Activated naive CD4-positive, alpha-beta T cell treated with anti-CD3 and anti-CD28 coated beads for 36 hours (primary cell): ENCODE results near the gene PDE10A. TPM values are rescaled to one million over a fixed set of nuclear protein-coding genes. Genes with fewer than 3 reads are reported as not detected.
"Not testable (repeated sequence)": the region's sequence is repeated elsewhere in the genome, so short reads cannot be mapped to it uniquely, and the experiment has no call there.

Experiments used
- CTCF ChIA-PET: fragments of 350-600 bp; sonication (Branson Sonifier 250); formaldehyde crosslinking; loops from one replicate; lab custom pipeline; 2021; ENCODE audit warnings: antibody characterized with exemption; lab: Charles Lee
- DNase-seq: peaks from one replicate; pipeline ENCODE4 v3.0.0-alpha.2; 2020
- H3K27ac Mint-ChIP-seq: one replicate; pipeline ENCODE4 v1.8.0; 2021; ENCODE audit warnings: mild to moderate bottlenecking, mixed read lengths
- H3K27me3 Mint-ChIP-seq: one replicate; pipeline ENCODE4 v1.8.0; 2021; ENCODE audit warnings: low read depth, mixed read lengths
- H3K36me3 Mint-ChIP-seq: one replicate; pipeline ENCODE4 v1.8.0; 2021; ENCODE audit warnings: low read depth, mixed read lengths
- H3K4me1 Mint-ChIP-seq: one replicate; pipeline ENCODE4 v1.8.0; 2021; ENCODE audit warnings: low read depth, mixed read lengths
- H3K4me3 Mint-ChIP-seq: one replicate; pipeline ENCODE4 v1.8.0; 2021; ENCODE audit warnings: mild to moderate bottlenecking, moderate library complexity, mixed read lengths
- H3K9me3 Mint-ChIP-seq: one replicate; pipeline ENCODE4 v1.8.0; 2021; ENCODE audit warnings: mixed read lengths
- intact Hi-C: fragments of 100-400 bp; cut with micrococcal nuclease; formaldehyde crosslinking; loops from one replicate; pipeline ENCODE4 v1.15.1; 2023
- total RNA-seq, 2 experiments: library from RNA; stranded (reverse); gene quantifications; one replicate each; pipeline ENCODE4 v1.2.3, GENCODE V29; 2021

Gene PDE10A
- total RNA-seq, 2 experiments from 2014 or later, result not detected

DNA sequence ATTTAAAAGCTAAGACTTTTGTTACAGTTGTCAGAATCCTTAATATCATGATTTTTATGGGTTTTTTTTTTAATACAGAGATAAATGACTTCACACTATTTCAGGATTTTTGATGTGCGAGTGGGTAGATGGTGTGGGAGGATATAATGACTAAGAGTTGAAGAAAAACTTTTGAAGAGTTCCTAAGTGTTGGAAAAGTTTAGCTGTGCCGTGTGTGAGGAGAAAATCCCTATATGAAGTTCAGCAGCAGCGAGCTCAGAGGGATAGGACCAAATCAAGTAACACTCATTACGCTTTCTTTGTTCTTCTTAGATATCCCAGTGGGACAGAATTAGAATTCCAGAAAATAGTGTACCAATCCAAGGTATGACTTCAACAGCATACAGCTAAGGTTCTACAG is 34.1 kb downstream of the PDE10A start:
- no peaks in the 10 kb centered on the region for H3K36me3 Mint-ChIP-seq
- DNase-seq, result no peak
- H3K9me3 Mint-ChIP-seq, result peaks cover 2% of the 10 kb centered on the region
- H3K4me3 Mint-ChIP-seq, result no peak overlapping the region
- H3K27me3 Mint-ChIP-seq, result peaks cover 12% of the 10 kb centered on the region
- H3K27ac Mint-ChIP-seq, result no peak overlapping the region
- H3K4me1 Mint-ChIP-seq, result no peaks in the 10 kb centered on the region
- intact Hi-C loops, result no loop called here
- CTCF ChIA-PET, result interaction anchor here (0.7 kb wide), 1 partner anchor 658 kb away, joined by 3 read pairs; no protein-coding TSS in a partner anchor

DNA sequence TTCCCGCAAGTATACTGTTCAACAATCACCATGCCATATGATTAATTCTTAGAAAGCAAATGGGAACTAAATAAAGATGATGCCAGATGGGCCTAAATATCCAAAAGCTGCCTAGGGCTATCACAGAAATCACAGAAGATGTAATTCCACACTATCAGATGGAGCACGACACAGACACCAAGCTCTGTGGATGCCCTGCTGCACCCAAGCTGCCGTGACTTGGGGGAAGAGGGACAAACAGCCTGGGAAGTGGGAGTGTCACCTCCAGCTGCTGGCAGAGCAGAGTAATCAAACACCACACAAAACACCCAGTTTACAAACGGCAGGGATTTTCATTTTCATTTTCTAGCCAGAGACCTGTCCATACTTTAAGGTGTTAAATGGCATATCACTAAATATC is 35.7 kb downstream of the PDE10A start:
- CTCF ChIA-PET, result no interaction called here
- Mint-ChIP-seq H3K4me1 (no peaks in the 10 kb centered on the region), H3K36me3 (no peaks in the 10 kb centered on the region), H3K9me3 (peaks cover 2% of the 10 kb centered on the region), H3K27ac (no peak overlapping the region), H3K4me3 (no peak overlapping the region), H3K27me3 (peaks cover 2% of the 10 kb centered on the region)
- DNase-seq, result no peak
- intact Hi-C loops, result no loop called here

DNA sequence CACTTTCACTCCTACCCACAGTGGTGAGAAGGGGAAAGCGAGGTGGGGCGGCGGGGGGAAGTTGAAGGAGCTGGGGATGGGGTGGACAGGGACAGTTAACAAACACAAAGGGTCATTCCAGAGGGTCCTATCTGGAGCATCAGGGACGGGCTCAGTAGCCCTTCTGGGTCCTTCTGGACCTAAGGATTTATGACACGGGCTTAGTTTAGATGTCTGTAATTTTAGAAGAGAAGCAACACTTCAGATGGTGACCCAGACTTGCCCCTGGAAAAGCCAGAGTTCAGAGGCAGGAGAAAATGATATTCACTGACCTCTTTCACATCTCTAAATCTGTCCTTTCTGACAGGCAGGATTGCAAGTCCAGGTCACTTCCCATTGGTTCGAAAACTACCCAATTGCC is 36.3 kb downstream of the PDE10A start:
- DNase-seq, result no peak
- H3K9me3 Mint-ChIP-seq, result peaks cover 2% of the 10 kb centered on the region
- H3K4me1 Mint-ChIP-seq, result no peaks in the 10 kb centered on the region
- intact Hi-C loops, result no loop called here
- H3K4me3 Mint-ChIP-seq, result no peak overlapping the region
- no peaks in the 10 kb centered on the region for H3K27me3 Mint-ChIP-seq
- H3K36me3 Mint-ChIP-seq, result no peaks in the 10 kb centered on the region
- no peak overlapping the region for H3K27ac Mint-ChIP-seq
- CTCF ChIA-PET, result no interaction called here

GRCh38 chr6:165624871-165625639 is 38.0 kb downstream of the PDE10A start:
- intact Hi-C loops, result no loop called here
- no peak for DNase-seq
- Mint-ChIP-seq H3K36me3 (no peaks in the 10 kb centered on the region), H3K4me1 (no peaks in the 10 kb centered on the region), H3K4me3 (no peak overlapping the region), H3K9me3 (peaks cover 2% of the 10 kb centered on the region), H3K27ac (no peak overlapping the region), H3K27me3 (peaks cover 2% of the 10 kb centered on the region)
- CTCF ChIA-PET, result no interaction called here

DNA sequence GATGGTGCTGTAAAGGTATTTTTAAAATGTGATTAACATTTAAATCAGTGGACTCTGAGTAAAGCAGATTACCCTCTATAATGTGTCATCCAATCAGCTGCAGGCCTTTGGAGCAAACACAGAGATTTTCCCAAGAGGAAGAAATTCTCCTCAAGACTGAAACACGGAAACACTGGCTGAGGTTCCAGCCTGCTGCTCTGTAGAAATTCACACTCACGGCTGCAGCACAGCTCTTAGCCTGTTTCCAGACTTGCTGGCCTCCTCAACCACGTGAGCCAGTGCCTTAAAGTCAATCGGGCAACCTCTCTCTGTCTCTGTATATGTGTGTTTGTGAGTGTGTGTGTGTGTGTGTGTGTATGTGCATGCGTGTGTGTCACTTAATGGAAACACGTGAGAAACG is 41.1 kb downstream of the PDE10A start:
- intact Hi-C loops, result no loop called here
- Mint-ChIP-seq H3K27me3 (peaks cover 2% of the 10 kb centered on the region), H3K36me3 (no peaks in the 10 kb centered on the region), H3K4me3 (no peak overlapping the region), H3K27ac (no peak overlapping the region), H3K9me3 (peaks cover 2% of the 10 kb centered on the region), H3K4me1 (no peaks in the 10 kb centered on the region)
- no peak for DNase-seq
- CTCF ChIA-PET, result no interaction called here

DNA sequence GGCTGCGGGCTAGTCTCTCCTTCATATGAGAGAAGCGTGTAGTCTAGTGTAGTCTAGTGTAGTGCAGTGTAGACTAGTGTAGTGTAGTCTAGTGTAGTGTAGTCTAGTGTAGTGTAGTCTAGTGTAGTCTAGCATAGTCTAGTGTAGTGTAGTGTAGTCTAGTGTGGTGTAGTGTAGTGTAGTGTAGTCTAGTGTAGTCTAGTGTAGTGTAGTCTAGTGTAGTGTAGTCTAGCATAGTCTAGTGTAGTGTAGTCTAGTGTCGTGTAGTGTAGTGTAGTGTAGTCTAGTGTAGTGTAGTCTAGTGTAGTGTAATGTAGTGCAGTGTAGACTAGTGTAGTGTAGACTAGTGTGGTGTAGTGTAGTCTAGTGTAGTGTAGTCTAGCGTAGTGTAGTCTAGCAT is 44.1 kb downstream of the PDE10A start:
- H3K4me1 Mint-ChIP-seq, CTCF ChIA-PET, H3K9me3 Mint-ChIP-seq, H3K4me3 Mint-ChIP-seq, H3K27ac Mint-ChIP-seq, H3K27me3 Mint-ChIP-seq, H3K36me3 Mint-ChIP-seq, intact Hi-C loops, DNase-seq: not testable (repeated sequence)

DNA sequence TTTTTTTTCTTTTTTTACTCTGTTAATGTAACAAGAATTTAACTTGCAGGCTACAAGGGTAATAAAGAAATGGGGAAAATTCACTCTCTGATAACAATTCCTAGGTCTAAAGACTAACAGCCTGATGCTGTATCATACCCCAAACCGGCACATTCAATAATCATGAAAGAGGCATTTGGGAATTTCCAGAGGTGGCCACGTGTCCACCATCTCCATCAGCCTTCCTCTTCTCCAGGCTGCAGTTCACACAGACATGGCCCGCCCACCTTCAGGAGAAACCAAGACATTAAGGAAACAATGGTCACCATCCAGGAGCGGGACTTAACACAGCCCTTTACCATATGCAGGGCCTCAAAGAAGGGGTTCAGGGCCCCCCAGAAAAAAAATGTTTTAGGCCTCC is 44.8 kb downstream of the PDE10A start:
- H3K27me3 Mint-ChIP-seq, result peaks cover 2% of the 10 kb centered on the region
- no peak for DNase-seq
- H3K4me1 Mint-ChIP-seq, result no peaks in the 10 kb centered on the region
- intact Hi-C loops, result no loop called here
- H3K36me3 Mint-ChIP-seq, result no peaks in the 10 kb centered on the region
- H3K27ac Mint-ChIP-seq, result no peak overlapping the region
- no peak overlapping the region for H3K4me3 Mint-ChIP-seq
- no peaks in the 10 kb centered on the region for H3K9me3 Mint-ChIP-seq
- CTCF ChIA-PET, result no interaction called here

- H3K27me3 Mint-ChIP-seq, result peaks cover 2% of the 10 kb centered on the region
- intact Hi-C loops, result no loop called here
- DNase-seq, result no peak
- no peaks in the 10 kb centered on the region for H3K36me3 Mint-ChIP-seq
- no peak overlapping the region for H3K27ac Mint-ChIP-seq
- no peaks in the 10 kb centered on the region for H3K4me1 Mint-ChIP-seq
- H3K4me3 Mint-ChIP-seq, result no peak overlapping the region
- H3K9me3 Mint-ChIP-seq, result no peaks in the 10 kb centered on the region
- CTCF ChIA-PET, result no interaction called here
These were observed 45.5 kb downstream of the PDE10A start for GRCh38 chr6:165617528-165617927.

- CTCF ChIA-PET, result no interaction called here
- Mint-ChIP-seq H3K27me3 (no peaks in the 10 kb centered on the region), H3K27ac (no peak overlapping the region), H3K4me3 (no peak overlapping the region), H3K36me3 (no peaks in the 10 kb centered on the region), H3K4me1 (no peaks in the 10 kb centered on the region), H3K9me3 (peaks cover 1% of the 10 kb centered on the region)
- intact Hi-C loops, result no loop called here
- no peak for DNase-seq
These were observed 46.9 kb downstream of the PDE10A start for GRCh38 chr6:165616116-165616515.

DNA sequence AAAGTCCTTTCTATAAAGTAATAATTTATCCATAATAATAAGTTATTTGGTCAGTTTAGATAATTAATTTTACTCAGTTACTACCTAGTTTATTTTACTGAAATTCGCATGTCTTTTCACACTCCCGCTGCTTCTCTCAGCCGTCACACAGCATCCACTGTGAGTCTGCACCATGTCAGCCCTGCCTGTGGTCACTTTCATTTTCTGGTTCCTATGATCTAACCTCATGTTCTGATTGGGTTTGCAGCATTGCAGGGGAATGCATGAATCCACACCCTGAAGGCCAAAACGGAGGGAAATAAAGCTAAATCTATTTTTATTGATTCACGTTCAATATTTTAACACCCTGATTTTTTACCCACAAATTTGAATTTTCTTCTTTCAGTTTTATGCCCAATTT is 47.4 kb downstream of the PDE10A start:
- DNase-seq, result no peak
- no peaks in the 10 kb centered on the region for H3K27me3 Mint-ChIP-seq
- no peak overlapping the region for H3K27ac Mint-ChIP-seq
- CTCF ChIA-PET, result no interaction called here
- H3K4me1 Mint-ChIP-seq, result no peaks in the 10 kb centered on the region
- no peak overlapping the region for H3K4me3 Mint-ChIP-seq
- no peaks in the 10 kb centered on the region for H3K36me3 Mint-ChIP-seq
- intact Hi-C loops, result no loop called here
- peaks cover 1% of the 10 kb centered on the region for H3K9me3 Mint-ChIP-seq

DNA sequence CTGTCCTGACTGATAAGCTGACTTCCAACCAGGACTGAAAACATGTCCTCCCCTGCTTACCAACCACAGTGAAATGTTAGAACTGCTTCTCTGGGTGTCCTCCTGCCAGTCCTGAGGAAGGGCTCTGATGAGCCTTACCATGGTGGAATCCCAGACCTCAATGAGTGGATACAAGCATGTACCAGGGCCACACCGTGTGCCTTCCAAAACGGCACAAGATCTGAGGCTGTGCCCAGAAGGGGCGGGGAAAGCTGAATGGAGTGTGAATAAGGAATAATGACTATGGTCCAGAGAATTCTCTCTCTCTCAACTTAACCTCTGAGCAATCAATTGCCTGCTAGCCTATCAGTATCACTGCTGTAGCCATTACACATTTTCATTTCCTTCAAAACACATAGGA is 51.7 kb downstream of the PDE10A start:
- Mint-ChIP-seq H3K4me3 (no peak overlapping the region), H3K4me1 (no peaks in the 10 kb centered on the region), H3K27me3 (no peaks in the 10 kb centered on the region), H3K9me3 (peaks cover 3% of the 10 kb centered on the region), H3K27ac (no peak overlapping the region), H3K36me3 (no peaks in the 10 kb centered on the region)
- CTCF ChIA-PET, result no interaction called here
- intact Hi-C loops, result no loop called here
- no peak for DNase-seq

- intact Hi-C loops, H3K27me3 Mint-ChIP-seq, DNase-seq, H3K27ac Mint-ChIP-seq, H3K4me3 Mint-ChIP-seq, CTCF ChIA-PET, H3K4me1 Mint-ChIP-seq, H3K9me3 Mint-ChIP-seq, H3K36me3 Mint-ChIP-seq: not testable (repeated sequence)
These were observed 54.5 kb downstream of the PDE10A start for GRCh38 chr6:165608577-165608976.

DNA sequence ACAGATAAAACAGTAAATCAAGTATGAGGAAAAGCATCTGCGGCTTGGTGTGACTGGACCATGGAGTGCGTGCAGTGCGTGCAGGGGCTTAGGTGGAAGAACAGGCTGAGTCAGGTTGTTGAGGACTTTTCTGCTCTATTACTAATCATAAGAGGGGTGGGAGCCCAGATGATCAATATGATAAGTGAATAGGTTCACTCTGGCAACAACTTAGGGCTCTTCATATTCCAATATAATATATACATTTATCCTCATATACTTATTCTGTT is 56.4 kb downstream of the PDE10A start:
- peaks cover 1% of the 10 kb centered on the region for H3K9me3 Mint-ChIP-seq
- no peak overlapping the region for H3K27ac Mint-ChIP-seq
- DNase-seq, result no peak
- no peaks in the 10 kb centered on the region for H3K36me3 Mint-ChIP-seq
- CTCF ChIA-PET, result no interaction called here
- H3K4me1 Mint-ChIP-seq, result no peaks in the 10 kb centered on the region
- no peaks in the 10 kb centered on the region for H3K27me3 Mint-ChIP-seq
- intact Hi-C loops, result no loop called here
- H3K4me3 Mint-ChIP-seq, result no peak overlapping the region
